Tibial nerve (tissue), 4 donors: Measurements from ENCODE around the gene PAQR6.

Source experiments
- CTCF ChIP-seq, 5 experiments: fragments of 200-600 bp in 3 of 5; fragments of 450-650 bp in 2 of 5; sonication (generic) in 3 of 5; IDR thresholded peaks; one replicate each; pipeline ENCODE4 v1.5.1; 2016 to 2019; ENCODE audit warnings: antibody characterized with exemption in 5 of 5, mild to moderate bottlenecking in 3 of 5, moderate library complexity in 2 of 5
- EP300 ChIP-seq, 2 donors: sonication (generic); formaldehyde crosslinking; IDR thresholded peaks; one replicate each; pipeline ENCODE4 v1.6.1; 2017; ENCODE audit warnings: antibody characterized with exemption in 2 of 2, mild to moderate bottlenecking in 1 of 2
- POLR2A ChIP-seq, 2 donors: fragments of 450-650 bp; IDR thresholded peaks; one replicate each; pipeline ENCODE4 v1.6.1; 2017; ENCODE audit warnings: antibody characterized with exemption in 2 of 2, mild to moderate bottlenecking in 2 of 2, moderate library complexity in 2 of 2

- TF ChIP-seq CTCF (IDR thresholded peaks at IDR 0.05) (no peak), POLR2A (IDR thresholded peaks at IDR 0.05) (no peak), EP300 (IDR thresholded peaks at IDR 0.05) (no peak)
Observed at GRCh38 chr1:156241311-156241811, 6.5 kb downstream of the PAQR6 start.
